Measurements from ENCODE around the gene LYPD3. TPM values are rescaled to one million over a fixed set of nuclear protein-coding genes. Genes with fewer than 3 reads are reported as not detected.

Gene LYPD3
- polyA plus RNA-seq, 1 donor (not counting 4 experiments of a cell fraction or from before 2014, with no cell fraction given) = 163 TPM

GRCh38 chr19:43466793-43467192, 1.4 kb upstream of the LYPD3 start:
- DNase-seq (ENCODE audit: low read depth, low spot score) (no peak), FAIRE-seq (no peak)
- H3K79me2 ChIP-seq (ENCODE audit: control insufficient read depth, insufficient read depth, low read length) = peaks cover 10% of the 10 kb centered on the region
- H3K36me3 ChIP-seq (ENCODE audit: control insufficient read depth in 2 of 2, extremely low read depth in 1 of 2, insufficient read depth in 2 of 2, low read length in 2 of 2) = peaks cover 0 to 9% of the 10 kb centered on the region in 2 experiments
- H3K9me1 ChIP-seq (ENCODE audit: control insufficient read depth, extremely low read depth, insufficient read depth, low read length) = peaks cover 4% of the 10 kb centered on the region
- no peak overlapping the region for H3K4me3 ChIP-seq (ENCODE audit: control insufficient read depth in 2 of 3, extremely low read depth in 1 of 3, insufficient read depth in 2 of 3, low read depth in 1 of 3, low read length in 3 of 3)
- no peak overlapping the region for H3K4me2 ChIP-seq (ENCODE audit: control insufficient read depth, extremely low read depth, insufficient read depth, low read depth, low read length)
- no peak overlapping the region for H3K9ac ChIP-seq (ENCODE audit: control insufficient read depth, extremely low read depth, insufficient read depth, low read length)
- H3K27me3 ChIP-seq (ENCODE audit: control insufficient read depth, extremely low read depth, insufficient read depth, low read length) = no peaks in the 10 kb centered on the region
- H4K20me1 ChIP-seq (ENCODE audit: control insufficient read depth, extremely low read depth, insufficient read depth, low read length) = no peaks in the 10 kb centered on the region
- H3K27ac ChIP-seq (ENCODE audit: control insufficient read depth, insufficient read depth, low read length) = peak overlapping the region; percentile 69
- TF ChIP-seq EZH2 (IDR thresholded peaks at IDR 0.05; ENCODE audit: low read length) (no peak), CTCF (optimal IDR thresholded peaks at IDR 0.05 in 1 of 3, IDR thresholded peaks at IDR 0.05 in 1 of 3, conservative IDR thresholded peaks at IDR 0.05 in 1 of 3; ENCODE audit: extremely low read depth in 1 of 3, insufficient read depth in 2 of 3, low read length in 3 of 3) (no peak)
- H3K4me1 ChIP-seq (ENCODE audit: control insufficient read depth, extremely low read depth, insufficient read depth, low read length) = peaks cover 57% of the 10 kb centered on the region
- dilution Hi-C loops (cut with MboI; ENCODE audit: extremely low pct_ligation_motif_present, low sequenced_read_pairs) = no loop called here
- H2AFZ ChIP-seq (ENCODE audit: control insufficient read depth, low read length) = no peak overlapping the region
- H3K9me3 ChIP-seq (ENCODE audit: control insufficient read depth, low read depth, low read length) = no peaks in the 10 kb centered on the region

- Histone ChIP-seq H3K79me2 (ENCODE audit: control insufficient read depth, insufficient read depth, low read length) (peaks cover 10% of the 10 kb centered on the region), H3K27me3 (ENCODE audit: control insufficient read depth, extremely low read depth, insufficient read depth, low read length) (no peaks in the 10 kb centered on the region), H3K4me2 (ENCODE audit: control insufficient read depth, extremely low read depth, insufficient read depth, low read depth, low read length) (peak overlapping the region; percentile 95), H3K9me1 (ENCODE audit: control insufficient read depth, extremely low read depth, insufficient read depth, low read length) (peaks cover 2% of the 10 kb centered on the region), H4K20me1 (ENCODE audit: control insufficient read depth, extremely low read depth, insufficient read depth, low read length) (no peaks in the 10 kb centered on the region), H3K27ac (ENCODE audit: control insufficient read depth, insufficient read depth, low read length) (peak overlapping the region; percentile 76), H3K36me3 (ENCODE audit: control insufficient read depth in 2 of 2, extremely low read depth in 1 of 2, insufficient read depth in 2 of 2, low read length in 2 of 2) (peaks cover 7 to 19% of the 10 kb centered on the region in 2 experiments), H2AFZ (ENCODE audit: control insufficient read depth, low read length) (peak overlapping the region; percentile 92), H3K4me3 (ENCODE audit: control insufficient read depth in 2 of 3, extremely low read depth in 1 of 3, insufficient read depth in 2 of 3, low read depth in 1 of 3, low read length in 3 of 3) (peak overlapping the region; percentile 63 to 84 (median 71)), H3K4me1 (ENCODE audit: control insufficient read depth, extremely low read depth, insufficient read depth, low read length) (peaks cover 41% of the 10 kb centered on the region), H3K9me3 (ENCODE audit: control insufficient read depth, low read depth, low read length) (no peaks in the 10 kb centered on the region), H3K9ac (ENCODE audit: control insufficient read depth, extremely low read depth, insufficient read depth, low read length) (peak overlapping the region; percentile 90)
- dilution Hi-C loops (cut with MboI; ENCODE audit: extremely low pct_ligation_motif_present, low sequenced_read_pairs) = no loop called here
- FAIRE-seq (no peak), DNase-seq (ENCODE audit: low read depth, low spot score) (no peak)
- TF ChIP-seq CTCF (optimal IDR thresholded peaks at IDR 0.05 in 1 of 3, IDR thresholded peaks at IDR 0.05 in 1 of 3, conservative IDR thresholded peaks at IDR 0.05 in 1 of 3; ENCODE audit: extremely low read depth in 1 of 3, insufficient read depth in 2 of 3, low read length in 3 of 3) (no peak), EZH2 (IDR thresholded peaks at IDR 0.05; ENCODE audit: low read length) (no peak)
These were observed 1.2 kb downstream of the LYPD3 start for GRCh38 chr19:43464134-43464775.

All from keratinocyte (primary cell).